Tibial nerve (tissue), 4 donors: Measurements from ENCODE around the gene TMEM82.

Source experiments
- EP300 ChIP-seq, 2 donors: sonication (generic); formaldehyde crosslinking; IDR thresholded peaks; one replicate each; pipeline ENCODE4 v1.6.1; 2017; ENCODE audit warnings: antibody characterized with exemption in 2 of 2, mild to moderate bottlenecking in 1 of 2
- POLR2A ChIP-seq, 2 donors: fragments of 450-650 bp; IDR thresholded peaks; one replicate each; pipeline ENCODE4 v1.6.1; 2017; ENCODE audit warnings: antibody characterized with exemption in 2 of 2, mild to moderate bottlenecking in 2 of 2, moderate library complexity in 2 of 2
- TF ChIP-seq, protein P1 (sequence below), 5 experiments: fragments of 200-600 bp in 3 of 5; fragments of 450-650 bp in 2 of 5; sonication (generic) in 3 of 5; IDR thresholded peaks; one replicate each; pipeline ENCODE4 v1.5.1; 2016 to 2019; ENCODE audit warnings: antibody characterized with exemption in 5 of 5, mild to moderate bottlenecking in 3 of 5, moderate library complexity in 2 of 5

DNA sequence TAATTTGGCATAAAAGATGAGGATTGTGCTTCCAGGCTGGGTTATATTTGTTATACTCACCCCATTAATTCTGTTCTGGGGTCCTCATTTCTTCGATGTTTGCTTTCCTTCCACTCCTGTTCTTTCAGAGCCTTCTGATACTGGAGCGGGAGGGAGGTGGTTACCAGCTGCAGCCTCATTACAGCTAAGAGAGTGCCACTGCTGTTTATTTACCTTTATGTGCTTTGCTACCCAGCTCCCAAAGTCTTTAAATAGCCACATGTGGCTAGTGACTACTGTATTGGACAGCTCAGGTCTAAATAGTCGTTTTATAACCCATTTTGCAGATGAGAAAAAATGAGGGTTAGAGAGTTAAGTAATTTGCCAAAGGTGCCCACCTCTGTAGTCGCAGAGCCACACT lies 33.1 kb upstream of the TMEM82 start:
- TF ChIP-seq, protein P1, sequence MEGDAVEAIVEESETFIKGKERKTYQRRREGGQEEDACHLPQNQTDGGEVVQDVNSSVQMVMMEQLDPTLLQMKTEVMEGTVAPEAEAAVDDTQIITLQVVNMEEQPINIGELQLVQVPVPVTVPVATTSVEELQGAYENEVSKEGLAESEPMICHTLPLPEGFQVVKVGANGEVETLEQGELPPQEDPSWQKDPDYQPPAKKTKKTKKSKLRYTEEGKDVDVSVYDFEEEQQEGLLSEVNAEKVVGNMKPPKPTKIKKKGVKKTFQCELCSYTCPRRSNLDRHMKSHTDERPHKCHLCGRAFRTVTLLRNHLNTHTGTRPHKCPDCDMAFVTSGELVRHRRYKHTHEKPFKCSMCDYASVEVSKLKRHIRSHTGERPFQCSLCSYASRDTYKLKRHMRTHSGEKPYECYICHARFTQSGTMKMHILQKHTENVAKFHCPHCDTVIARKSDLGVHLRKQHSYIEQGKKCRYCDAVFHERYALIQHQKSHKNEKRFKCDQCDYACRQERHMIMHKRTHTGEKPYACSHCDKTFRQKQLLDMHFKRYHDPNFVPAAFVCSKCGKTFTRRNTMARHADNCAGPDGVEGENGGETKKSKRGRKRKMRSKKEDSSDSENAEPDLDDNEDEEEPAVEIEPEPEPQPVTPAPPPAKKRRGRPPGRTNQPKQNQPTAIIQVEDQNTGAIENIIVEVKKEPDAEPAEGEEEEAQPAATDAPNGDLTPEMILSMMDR (IDR thresholded peaks at IDR 0.05) = no peak
- TF ChIP-seq EP300 (IDR thresholded peaks at IDR 0.05) (no peak), POLR2A (IDR thresholded peaks at IDR 0.05) (no peak)
